Endothelial cell of umbilical vein (primary cell): ENCODE measurements around the gene TMEM120B. TPM values are rescaled to one million over a fixed set of nuclear protein-coding genes. Genes with fewer than 3 reads are reported as not detected.

Experiments used
- BruUV-seq: library from RNA; stranded (reverse); fragments of 400-500 nt; replicated peaks from 2 replicates; lab custom pipeline; 2021; lab: Mats Ljungman, UMichigan
- CTCF ChIA-PET: fragments of 300-600, 350-600 bp; sonication (Branson Sonifier 250); formaldehyde crosslinking; loops from one replicate; lab custom pipeline; 2021; ENCODE audit warnings: antibody characterized with exemption, inconsistent platforms; lab: Charles Lee
- POLR2A ChIA-PET: fragments of 300-600, 350-600 bp; sonication (Branson Sonifier 250); formaldehyde crosslinking; loops from one replicate; lab custom pipeline; 2021; ENCODE audit warnings: antibody characterized with exemption, inconsistent platforms; lab: Charles Lee
- DNase-seq: peaks from one replicate; pipeline ENCODE4 v3.0.0-alpha.2; 2011; ENCODE audit warnings: low read depth, low spot score
- FAIRE-seq: peaks from 2 replicates; lab custom pipeline; 2011; peaks lifted over from hg19 to GRCh38; lab: Jason Lieb, UNC
- H2AFZ ChIP-seq: 2 replicates; pipeline ENCODE4 v1.6.0; 2012; ENCODE audit warnings: low read depth, low read length, control low read depth, inconsistent platforms
- H3K27ac ChIP-seq: 2 replicates; pipeline ENCODE4 v1.5.1; 2011; ENCODE audit warnings: low read depth, mild to moderate bottlenecking, control low read depth, low read length, moderate library complexity; ENCODE audit not compliant: insufficient read depth
- H3K27me3 ChIP-seq, 2 experiments: 2 replicates each; pipeline versions ENCODE4 v1.6.0 to v1.6.1; 2011; ENCODE audit warnings: low read length in 2 of 2, mixed read lengths in 1 of 2; ENCODE audit not compliant: control insufficient read depth in 2 of 2, insufficient read depth in 2 of 2
- H3K36me3 ChIP-seq, 2 experiments: 2 replicates in 1 of 2; 3 replicates in 1 of 2; pipeline ENCODE4 v1.5.1; 2011; ENCODE audit warnings: low read length in 2 of 2, mild to moderate bottlenecking in 1 of 2, moderate library complexity in 1 of 2; ENCODE audit not compliant: control insufficient read depth in 2 of 2, insufficient read depth in 2 of 2; ENCODE audit errors: extremely low read depth in 1 of 2
- H3K4me1 ChIP-seq: 3 replicates; pipeline ENCODE4 v1.5.1; 2011; ENCODE audit warnings: mild to moderate bottlenecking, low read length; ENCODE audit not compliant: control insufficient read depth, insufficient read depth; ENCODE audit errors: extremely low read depth
- H3K4me2 ChIP-seq: 2 replicates; pipeline ENCODE4 v1.6.1; 2011; ENCODE audit warnings: low read length, control low read depth, mixed read lengths; ENCODE audit not compliant: insufficient read depth
- H3K4me3 ChIP-seq, 3 experiments: fragments of 200-600 bp in 1 of 3; sonication (generic), shearing (Covaris generic) in 1 of 3; replicated peaks in 1 of 3; 2 replicates each; pipeline ENCODE4 v1.5.1; 2011 to 2016; ENCODE audit warnings: control low read depth in 3 of 3, low read length in 3 of 3, mild to moderate bottlenecking in 2 of 3, inconsistent platforms in 1 of 3, low read depth in 1 of 3, moderate library complexity in 1 of 3; ENCODE audit not compliant: insufficient read depth in 1 of 3
- H3K79me2 ChIP-seq: 2 replicates; pipeline ENCODE4 v1.6.0; 2012; ENCODE audit warnings: low read length, inconsistent platforms; ENCODE audit not compliant: control insufficient read depth, insufficient read depth
- H3K9ac ChIP-seq: replicated peaks from 2 replicates; pipeline ENCODE3; 2011; ENCODE audit warnings: low read length, control low read depth; ENCODE audit not compliant: insufficient read depth; ENCODE audit errors: extremely low read depth
- H3K9me1 ChIP-seq: replicated peaks from 3 replicates; pipeline ENCODE4 v1.6.0; 2011; ENCODE audit warnings: mild to moderate bottlenecking, low read length; ENCODE audit not compliant: control insufficient read depth, insufficient read depth; ENCODE audit errors: extremely low read depth
- H3K9me3 ChIP-seq: replicated peaks from 2 replicates; pipeline ENCODE4 v1.5.1; 2012; ENCODE audit warnings: low read length, inconsistent platforms; ENCODE audit not compliant: control insufficient read depth, insufficient read depth
- H4K20me1 ChIP-seq: replicated peaks from 2 replicates; pipeline ENCODE3; 2011; ENCODE audit warnings: mild to moderate bottlenecking, low read length; ENCODE audit not compliant: control insufficient read depth, insufficient read depth; ENCODE audit errors: extremely low read depth
- JUN ChIP-seq: IDR thresholded peaks from 2 replicates; pipeline ENCODE4 v1.6.1; 2011; ENCODE audit warnings: borderline replicate concordance, low read depth; ENCODE audit not compliant: insufficient read length, insufficient read depth
- MYC ChIP-seq: IDR thresholded peaks from one replicate; pipeline ENCODE4 v1.6.1; 2011; ENCODE audit warnings: mild to moderate bottlenecking, low read depth, low read length
- POLR2AphosphoS5 ChIP-seq: IDR thresholded peaks from 2 replicates; pipeline ENCODE4 v1.6.1; 2012; ENCODE audit warnings: low read depth, mild to moderate bottlenecking, control low read depth, low read length, moderate library complexity; ENCODE audit not compliant: insufficient read depth
- dilution Hi-C: fragments of 300-500 bp; cut with MboI; formaldehyde crosslinking; loops from one replicate; pipeline ENCODE4 v1.15.0; 2019; ENCODE audit warnings: low sequenced_read_pairs; ENCODE audit not compliant: extremely low pct_ligation_motif_present
- intact Hi-C: fragments of 100-400 bp; cut with micrococcal nuclease; formaldehyde crosslinking; loops from one replicate; pipeline ENCODE4 v1.10.0; 2022
- polyA plus RNA-seq, 4 experiments: library from polyadenylated mRNA; depleted of rRNA in 3 of 4; stranded (reverse) in 3 of 4; unstranded in 1 of 4; fragments of >200 nt; gene quantifications; 2 replicates each; pipeline versions ENCODE4 v1.2.1 to v1.2.3, GENCODE V29; 2011 to 2012; ENCODE audit warnings: missing spikeins in 1 of 4
- total RNA-seq: library from RNA; stranded (reverse); gene quantifications from 2 replicates; pipeline ENCODE4 v1.2.3, GENCODE V29; 2021

TMEM120B gene
- total and polyA plus RNA-seq, 2 donors (not counting 3 experiments of a cell fraction or from before 2014, with no cell fraction given): 10.4 to 12.8 TPM

- no peak overlapping the region for H3K9ac ChIP-seq
- peaks cover 20 to 49% of the 10 kb centered on the region in 2 experiments for H3K36me3 ChIP-seq
- no TSS peak for BruUV-seq
- H3K9me3 ChIP-seq: no peaks in the 10 kb centered on the region
- H3K27ac ChIP-seq: no peak overlapping the region
- peaks cover 21% of the 10 kb centered on the region for H3K79me2 ChIP-seq
- dilution Hi-C loops: no loop called here
- H4K20me1 ChIP-seq: no peaks in the 10 kb centered on the region
- H3K4me3 ChIP-seq: no peak overlapping the region
- ChIA-PET POLR2A (no interaction called here), CTCF (no interaction called here)
- intact Hi-C loops: no loop called here
- H3K4me2 ChIP-seq: no peak overlapping the region
- FAIRE-seq (no peak), DNase-seq (no peak)
- TF ChIP-seq POLR2AphosphoS5 (no peak), MYC (no peak)
- no peaks in the 10 kb centered on the region for H3K9me1 ChIP-seq
- H3K4me1 ChIP-seq: peaks cover 6% of the 10 kb centered on the region
- no peaks in the 10 kb centered on the region for H3K27me3 ChIP-seq
- no peak overlapping the region for H2AFZ ChIP-seq
Measured at GRCh38 chr12:121817648-121818043, 105.1 kb downstream of the TMEM120B start.

GRCh38 chr12:121819212-121819949 is 106.8 kb downstream of the TMEM120B start:
- no peak overlapping the region for H3K27ac ChIP-seq
- no peak overlapping the region for H2AFZ ChIP-seq
- H3K27me3 ChIP-seq: no peaks in the 10 kb centered on the region
- H3K36me3 ChIP-seq: peaks cover 23 to 51% of the 10 kb centered on the region in 2 experiments
- no peaks in the 10 kb centered on the region for H3K9me1 ChIP-seq
- no peak for DNase-seq
- dilution Hi-C loops (no loop called here), intact Hi-C loops (no loop called here)
- no peak overlapping the region for H3K4me3 ChIP-seq
- no peak for FAIRE-seq
- no TSS peak for BruUV-seq
- no peaks in the 10 kb centered on the region for H4K20me1 ChIP-seq
- peaks cover 6% of the 10 kb centered on the region for H3K79me2 ChIP-seq
- no peak overlapping the region for H3K4me2 ChIP-seq
- no peaks in the 10 kb centered on the region for H3K9me3 ChIP-seq
- TF ChIP-seq JUN: no peak
- CTCF ChIA-PET: no interaction called here
- H3K4me1 ChIP-seq: no peaks in the 10 kb centered on the region
- H3K9ac ChIP-seq: no peak overlapping the region
- POLR2A ChIA-PET: interaction anchor here (0.6 kb wide), 1 partner anchor 333 kb away, joined by 3 read pairs; no protein-coding TSS in a partner anchor
